Stomach (tissue), 4 donors: ENCODE data around the gene ATP9A.

Experiments
- CTCF ChIP-seq, 7 experiments: fragments of 450-650 bp in 4 of 7; fragments of 200-600 bp in 3 of 7; sonication (generic) in 3 of 7; IDR thresholded peaks; one replicate each; pipeline ENCODE4 v1.5.1; 2016 to 2019; ENCODE audit warnings: antibody characterized with exemption in 7 of 7, control low read depth in 2 of 7, mild to moderate bottlenecking in 1 of 7
- EP300 ChIP-seq: sonication (generic); formaldehyde crosslinking; IDR thresholded peaks from one replicate; pipeline ENCODE4 v1.6.1; 2017; ENCODE audit warnings: antibody characterized with exemption
- POLR2A ChIP-seq, 4 donors: fragments of 450-650 bp; IDR thresholded peaks; one replicate each; pipeline ENCODE4 v1.6.1; 2016; ENCODE audit warnings: antibody characterized with exemption in 4 of 4, control low read depth in 2 of 4, mild to moderate bottlenecking in 1 of 4, moderate library complexity in 1 of 4
- POLR2AphosphoS5 ChIP-seq, 3 donors: sonication (generic); formaldehyde crosslinking; IDR thresholded peaks; one replicate each; pipeline ENCODE4 v1.6.1; 2016; ENCODE audit warnings: antibody characterized with exemption in 3 of 3

GRCh38 chr20:51610111-51610510 lies 158.1 kb downstream of the ATP9A start:
- TF ChIP-seq CTCF (IDR thresholded peaks at IDR 0.05) (no peak), POLR2AphosphoS5 (IDR thresholded peaks at IDR 0.05) (no peak), EP300 (no peak), POLR2A (IDR thresholded peaks at IDR 0.05) (no peak)
